Stomach (tissue), 9 donors: ENCODE data around the gene SPTAN1. TPM values are rescaled to one million over a fixed set of nuclear protein-coding genes. Genes with fewer than 3 reads are reported as not detected.

Source experiments
- DNase-seq, 2 donors: peaks; one replicate each; pipeline versions ENCODE4 v3.0.0 to v3.0.0-alpha.2; 2013 to 2019
- H3K27ac ChIP-seq, 5 donors: fragments of 200-600 bp in 4 of 5; sonication (generic) in 4 of 5; one replicate each; pipeline ENCODE4 v1.5.1; 2013 to 2019; ENCODE audit warnings: mild to moderate bottlenecking in 1 of 5, moderate library complexity in 1 of 5
- H3K27me3 ChIP-seq, 3 donors: fragments of 200-600 bp; sonication (generic); one replicate each; pipeline ENCODE4 v1.5.1; 2017 to 2019; ENCODE audit warnings: mixed run types in 1 of 3
- H3K36me3 ChIP-seq, 4 donors: fragments of 200-600 bp; sonication (generic); 1 replicate in 3 of 4; 2 replicates in 1 of 4; pipeline ENCODE4 v1.5.1; 2016 to 2019
- H3K4me1 ChIP-seq, 4 donors: fragments of 200-600 bp; sonication (generic); one replicate each; pipeline ENCODE4 v1.5.1; 2016 to 2019
- H3K4me3 ChIP-seq, 4 donors: fragments of 200-600 bp; sonication (generic) in 3 of 4; one replicate each; pipeline ENCODE4 v1.5.1; 2016 to 2019; ENCODE audit warnings: mild to moderate bottlenecking in 1 of 4
- H3K9me3 ChIP-seq, 4 donors: fragments of 200-600 bp; sonication (generic); one replicate each; pipeline ENCODE4 v1.5.1; 2016 to 2019
- CTCF ChIP-seq, 7 experiments: fragments of 450-650 bp in 4 of 7; fragments of 200-600 bp in 3 of 7; sonication (generic) in 3 of 7; IDR thresholded peaks; one replicate each; pipeline ENCODE4 v1.5.1; 2016 to 2019; ENCODE audit warnings: antibody characterized with exemption in 7 of 7, control low read depth in 2 of 7, mild to moderate bottlenecking in 1 of 7
- EP300 ChIP-seq: sonication (generic); formaldehyde crosslinking; IDR thresholded peaks from one replicate; pipeline ENCODE4 v1.6.1; 2017; ENCODE audit warnings: antibody characterized with exemption
- POLR2A ChIP-seq, 4 donors: fragments of 450-650 bp; IDR thresholded peaks; one replicate each; pipeline ENCODE4 v1.6.1; 2016; ENCODE audit warnings: antibody characterized with exemption in 4 of 4, control low read depth in 2 of 4, mild to moderate bottlenecking in 1 of 4, moderate library complexity in 1 of 4
- POLR2AphosphoS5 ChIP-seq, 3 donors: sonication (generic); formaldehyde crosslinking; IDR thresholded peaks; one replicate each; pipeline ENCODE4 v1.6.1; 2016; ENCODE audit warnings: antibody characterized with exemption in 3 of 3
- WGBS, 5 donors: extraction: QIAGEN DNeasy Blood & Tissue Kit in 3 of 5; methylation state at CpG; one replicate each; pipeline versions ENCODE4 v1.1.5 to v1.1.7; 2013 to 2018; 5-methylcytosine and 5-hydroxymethylcytosine counted together
- intact Hi-C: fragments of 100-400 bp; cut with DNase I; formaldehyde crosslinking; loops from one replicate; pipeline ENCODE4 v1.15.1; 2023; ENCODE audit warnings: low total_unique reads
- polyA plus RNA-seq, 3 donors: library from polyadenylated mRNA; stranded (reverse); fragments of 200-250 nt; gene quantifications; one replicate each; pipeline ENCODE4 v1.2.3, GENCODE V29; 2013
- total RNA-seq, 5 donors: library from RNA; depleted of rRNA; stranded (reverse); fragments of >200 nt; gene quantifications; one replicate each; pipeline versions ENCODE4 v1.1.0 to v1.2.3, GENCODE V29; 2014 to 2016
- donor health status: healthy with polysubstance abuse.
- donor health status: Bipolar disorder and iron deficiency.
- donor health status: healthy.

Gene SPTAN1
- total and polyA plus RNA-seq, 8 donors = 41.4 to 726 (median 305) TPM

GRCh38 chr9:128526720-128527119, 25.7 kb upstream of the SPTAN1 start:
- TF ChIP-seq CTCF (IDR thresholded peaks at IDR 0.05) (no peak), POLR2AphosphoS5 (IDR thresholded peaks at IDR 0.05) (no peak), EP300 (no peak), POLR2A (IDR thresholded peaks at IDR 0.05) (no peak)
- H3K27me3 ChIP-seq = no peaks in the 10 kb centered on the region
- no peak overlapping the region for H3K4me3 ChIP-seq
- peaks cover 0 to 12% (median 4%) of the 10 kb centered on the region in 4 donors for H3K4me1 ChIP-seq
- no peak overlapping the region for H3K27ac ChIP-seq
- DNase-seq = no peak
- WGBS, 5 donors = 76 to 91% (median 86%) methylated on average over 2 of the region's 2 CpGs
- no peaks in the 10 kb centered on the region for H3K9me3 ChIP-seq
- intact Hi-C loops = no loop called here
- H3K36me3 ChIP-seq = peaks cover 70 to 100% (median 98%) of the 10 kb centered on the region in 4 donors

GRCh38 chr9:128528445-128529160, 23.8 kb upstream of the SPTAN1 start:
- TF ChIP-seq POLR2AphosphoS5 (IDR thresholded peaks at IDR 0.05) = no peak
- no peak for TF ChIP-seq CTCF (IDR thresholded peaks at IDR 0.05)
- TF ChIP-seq POLR2A (IDR thresholded peaks at IDR 0.05) = no peak
- no peak for TF ChIP-seq EP300
- Histone ChIP-seq H3K4me1 (peaks cover 0 to 2% (median under 1%) of the 10 kb centered on the region in 4 donors), H3K27ac (no peak overlapping the region), H3K4me3 (no peak overlapping the region), H3K9me3 (no peaks in the 10 kb centered on the region), H3K36me3 (peaks cover 73 to 100% (median 100%) of the 10 kb centered on the region in 4 donors), H3K27me3 (no peaks in the 10 kb centered on the region)
- intact Hi-C loops = no loop called here
- 86 to 93% (median 91%) methylated on average over 15 of the region's 15 CpGs for whole genome bisulfite sequencing, 5 donors
- DNase-seq = no peak

GRCh38 chr9:128529191-128529590, 23.2 kb upstream of the SPTAN1 start:
- H3K4me1 ChIP-seq = no peaks in the 10 kb centered on the region
- no peaks in the 10 kb centered on the region for H3K27me3 ChIP-seq
- 78 to 88% (median 81%) methylated on average over 4 of the region's 4 CpGs for WGBS, 5 donors
- no peaks in the 10 kb centered on the region for H3K9me3 ChIP-seq
- H3K36me3 ChIP-seq = peaks cover 74 to 100% (median 100%) of the 10 kb centered on the region in 4 donors
- no peak overlapping the region for H3K27ac ChIP-seq
- no peak for DNase-seq
- no peak overlapping the region for H3K4me3 ChIP-seq
- TF ChIP-seq POLR2A (IDR thresholded peaks at IDR 0.05) (no peak), CTCF (IDR thresholded peaks at IDR 0.05) (no peak), EP300 (no peak), POLR2AphosphoS5 (IDR thresholded peaks at IDR 0.05) (no peak)
- intact Hi-C loops = no loop called here

- H3K4me1 ChIP-seq = no peaks in the 10 kb centered on the region
- no peaks in the 10 kb centered on the region for H3K9me3 ChIP-seq
- TF ChIP-seq EP300 = no peak
- TF ChIP-seq CTCF (IDR thresholded peaks at IDR 0.05) = no peak
- TF ChIP-seq POLR2AphosphoS5 (IDR thresholded peaks at IDR 0.05) = no peak
- TF ChIP-seq POLR2A (IDR thresholded peaks at IDR 0.05) = no peak
- peaks cover 64 to 100% (median 100%) of the 10 kb centered on the region in 4 donors for H3K36me3 ChIP-seq
- DNase-seq = no peak
- no peak overlapping the region for H3K4me3 ChIP-seq
- WGBS, 5 donors = 89 to 99% (median 95%) methylated on average over 4 of the region's 4 CpGs
- intact Hi-C loops = no loop called here
- H3K27me3 ChIP-seq = no peaks in the 10 kb centered on the region
- H3K27ac ChIP-seq = no peak overlapping the region
Observed at GRCh38 chr9:128532581-128532980, 19.8 kb upstream of the SPTAN1 start.
